ENCODE measurements around the gene UBXN10. TPM values are rescaled to one million over a fixed set of nuclear protein-coding genes. Genes with fewer than 3 reads are reported as not detected.

UBXN10 gene
- total RNA-seq, 1 donor from 2014 or later: not detected

GRCh38 chr1:20210736-20211460 lies 25.0 kb downstream of the UBXN10 start:
- Histone ChIP-seq H3K4me1 (peaks cover 0 to 3% of the 10 kb centered on the region in 2 donors), H3K27ac (no peak overlapping the region), H3K9me3 (no peaks in the 10 kb centered on the region), H3K36me3 (no peaks in the 10 kb centered on the region), H3K4me3 (no peak overlapping the region), H3K27me3 (no peaks in the 10 kb centered on the region)
- intact Hi-C loops (cut with DNase I): no loop called here
- DNase-seq (ENCODE audit: low spot score in 2 of 2): no peak
- no peak for TF ChIP-seq CTCF (IDR thresholded peaks at IDR 0.05)

GRCh38 chr1:20211511-20211931 lies 25.6 kb downstream of the UBXN10 start:
- no peaks in the 10 kb centered on the region for H3K9me3 ChIP-seq
- TF ChIP-seq CTCF (IDR thresholded peaks at IDR 0.05): no peak
- DNase-seq (ENCODE audit: low spot score in 2 of 2): no peak
- no peak overlapping the region for H3K27ac ChIP-seq
- no peaks in the 10 kb centered on the region for H3K36me3 ChIP-seq
- H3K4me3 ChIP-seq: no peak overlapping the region
- H3K27me3 ChIP-seq: no peaks in the 10 kb centered on the region
- peaks cover 0 to 3% of the 10 kb centered on the region in 2 donors for H3K4me1 ChIP-seq
- intact Hi-C loops (cut with DNase I): no loop called here

- no peak for DNase-seq (ENCODE audit: low spot score in 2 of 2)
- Histone ChIP-seq H3K9me3 (no peaks in the 10 kb centered on the region), H3K36me3 (no peaks in the 10 kb centered on the region), H3K4me3 (no peak overlapping the region), H3K4me1 (peaks cover 0 to 3% of the 10 kb centered on the region in 2 donors), H3K27ac (no peak overlapping the region), H3K27me3 (no peaks in the 10 kb centered on the region)
- intact Hi-C loops (cut with DNase I): loop anchor here (2.0 kb wide), 1 partner anchor 281 kb away; no protein-coding TSS in a partner anchor
- no peak for TF ChIP-seq CTCF (IDR thresholded peaks at IDR 0.05)
These were observed 26.3 kb downstream of the UBXN10 start for GRCh38 chr1:20212085-20212684.

GRCh38 chr1:20212685-20213331 lies 26.9 kb downstream of the UBXN10 start:
- H3K4me3 ChIP-seq: peak overlapping the region in 1 of 2 donors; percentile 16
- H3K27me3 ChIP-seq: no peaks in the 10 kb centered on the region
- no peak overlapping the region for H3K27ac ChIP-seq
- peak in 1 of 2 donors; percentile 66 for DNase-seq (ENCODE audit: low spot score in 2 of 2)
- intact Hi-C loops (cut with DNase I): loop anchor here (2.0 kb wide), 1 partner anchor 280 kb away; no protein-coding TSS in a partner anchor
- H3K4me1 ChIP-seq: peaks cover 0 to 3% of the 10 kb centered on the region in 2 donors
- H3K36me3 ChIP-seq: no peaks in the 10 kb centered on the region
- no peaks in the 10 kb centered on the region for H3K9me3 ChIP-seq
- peak; percentile 20 to 76 (median 62) for TF ChIP-seq CTCF (IDR thresholded peaks at IDR 0.05)

GRCh38 chr1:20215716-20216115 lies 29.8 kb downstream of the UBXN10 start:
- no peaks in the 10 kb centered on the region for H3K9me3 ChIP-seq
- H3K4me1 ChIP-seq: peaks cover 0 to 3% of the 10 kb centered on the region in 2 donors
- no peaks in the 10 kb centered on the region for H3K27me3 ChIP-seq
- TF ChIP-seq CTCF (IDR thresholded peaks at IDR 0.05): no peak
- H3K27ac ChIP-seq: no peak overlapping the region
- DNase-seq (ENCODE audit: low spot score in 2 of 2): no peak
- no peaks in the 10 kb centered on the region for H3K36me3 ChIP-seq
- H3K4me3 ChIP-seq: no peak overlapping the region
- intact Hi-C loops (cut with DNase I): no loop called here

All from ascending aorta (tissue), 2 donors.